IMR-90 (cell line): ENCODE results near the gene PIWIL4. TPM values are rescaled to one million over a fixed set of nuclear protein-coding genes. Genes with fewer than 3 reads are reported as not detected.
"Not testable (repeated sequence)": the region's sequence is repeated elsewhere in the genome, so short reads cannot be mapped to it uniquely, and the experiment has no call there.

ENCODE experiments used
- ATAC-seq: fragments of 200-7000 bp; cut with Tn5 transposase; 2 replicates; pipeline ENCODE4 v1.9.1; 2020; ENCODE audit warnings: low read depth, mild to moderate bottlenecking, moderate library complexity
- BruUV-seq: library from RNA; stranded (reverse); fragments of 400-500 nt; replicated peaks from 2 replicates; lab custom pipeline; 2021; lab: Mats Ljungman, UMichigan
- CTCF ChIA-PET: fragments of 300-600 bp; formaldehyde crosslinking; extraction: SDS; loops from one replicate; lab custom pipeline; 2021; ENCODE audit warnings: antibody characterized with exemption; lab: Yijun Ruan, JAX
- POLR2A ChIA-PET: fragments of 300-600 bp; sonication (Branson Sonifier 250); formaldehyde crosslinking; loops from one replicate; lab custom pipeline; 2022; ENCODE audit warnings: antibody characterized with exemption; ENCODE audit not compliant: unreplicated experiment; lab: Charles Lee
- DNase-seq: peaks from one replicate; pipeline ENCODE4 v3.0.0; 2013
- H2AFZ ChIP-seq: replicated peaks from 2 replicates; pipeline ENCODE3; 2013; ENCODE audit warnings: low read length, mild to moderate bottlenecking; ENCODE audit not compliant: poor library complexity
- H2AK5ac ChIP-seq: 2 replicates; pipeline ENCODE4 v1.6.1; 2013; ENCODE audit warnings: low read depth, low read length, inconsistent platforms
- H2AK9ac ChIP-seq: replicated peaks from 2 replicates; pipeline ENCODE3; 2013; ENCODE audit warnings: mild to moderate bottlenecking, low read depth, low read length, moderate library complexity; ENCODE audit not compliant: poor library complexity
- H2BK120ac ChIP-seq: 2 replicates; pipeline ENCODE4 v1.6.1; 2013; ENCODE audit warnings: low read depth, low read length, inconsistent platforms
- H2BK15ac ChIP-seq: 3 replicates; pipeline ENCODE4 v1.6.1; 2013; ENCODE audit warnings: low read depth, low read length, inconsistent platforms
- H2BK20ac ChIP-seq: 2 replicates; pipeline ENCODE4 v1.6.1; 2013; ENCODE audit warnings: low read depth, mild to moderate bottlenecking, inconsistent platforms, low read length, moderate library complexity
- H2BK5ac ChIP-seq: 2 replicates; pipeline ENCODE4 v1.6.1; 2013; ENCODE audit warnings: mild to moderate bottlenecking, low read depth, low read length, inconsistent platforms; ENCODE audit not compliant: poor library complexity, severe bottlenecking
- H3K14ac ChIP-seq: replicated peaks from 2 replicates; pipeline ENCODE4 v1.6.1; 2013; ENCODE audit warnings: low read depth, low read length, inconsistent platforms
- H3K18ac ChIP-seq: 2 replicates; pipeline ENCODE4 v1.6.1; 2013; ENCODE audit warnings: low read depth, low read length, control low read depth
- H3K23ac ChIP-seq: 2 replicates; pipeline ENCODE4 v1.6.1; 2013; ENCODE audit warnings: low read depth, low read length, inconsistent platforms
- H3K27ac ChIP-seq: 2 replicates; pipeline ENCODE4 v1.5.1; 2013; ENCODE audit warnings: mild to moderate bottlenecking, control low read depth, low read length; ENCODE audit not compliant: insufficient read depth
- H3K27me3 ChIP-seq: 2 replicates; pipeline ENCODE4 v1.6.1; 2013; ENCODE audit warnings: low read length; ENCODE audit not compliant: control insufficient read depth, insufficient read depth
- H3K36me3 ChIP-seq: 2 replicates; pipeline ENCODE4 v1.6.1; 2013; ENCODE audit warnings: low read length, mixed read lengths; ENCODE audit not compliant: control insufficient read depth, insufficient read depth
- H3K4ac ChIP-seq: 2 replicates; pipeline ENCODE4 v1.6.1; 2013; ENCODE audit warnings: low read depth, low read length, inconsistent platforms
- H3K4me1 ChIP-seq: 2 replicates; pipeline ENCODE4 v1.6.1; 2013; ENCODE audit warnings: low read length, mixed read lengths; ENCODE audit not compliant: control insufficient read depth, insufficient read depth
- H3K4me2 ChIP-seq: 2 replicates; pipeline ENCODE4 v1.6.1; 2013; ENCODE audit warnings: low read depth, mild to moderate bottlenecking, control low read depth, low read length, moderate library complexity
- H3K4me3 ChIP-seq: 2 replicates; pipeline ENCODE4 v1.5.1; 2013; ENCODE audit warnings: low read depth, mild to moderate bottlenecking, control low read depth, low read length, moderate library complexity; ENCODE audit not compliant: insufficient read depth
- H3K56ac ChIP-seq: 2 replicates; pipeline ENCODE4 v1.6.1; 2013; ENCODE audit warnings: low read length, inconsistent platforms; ENCODE audit not compliant: insufficient read depth; ENCODE audit errors: extremely low read depth
- H3K79me1 ChIP-seq, 2 experiments: 2 replicates each; pipeline ENCODE4 v1.6.1; 2013; ENCODE audit warnings: low read length in 2 of 2, inconsistent platforms in 1 of 2, low read depth in 1 of 2
- H3K9ac ChIP-seq: 2 replicates; pipeline ENCODE4 v1.6.1; 2013; ENCODE audit warnings: low read depth, low read length, control low read depth
- H3K9me1 ChIP-seq: 2 replicates; pipeline ENCODE4 v1.6.1; 2013; ENCODE audit warnings: low read length, inconsistent platforms; ENCODE audit not compliant: insufficient read depth
- H3K9me3 ChIP-seq: 2 replicates; pipeline ENCODE4 v1.6.1; 2013; ENCODE audit warnings: low read length; ENCODE audit not compliant: control insufficient read depth, insufficient read depth
- H4K20me1 ChIP-seq: 2 replicates; pipeline ENCODE4 v1.6.1; 2013; ENCODE audit warnings: low read length, inconsistent platforms; ENCODE audit not compliant: insufficient read depth
- H4K5ac ChIP-seq: 2 replicates; pipeline ENCODE4 v1.6.1; 2013; ENCODE audit warnings: mild to moderate bottlenecking, low read depth, low read length, control low read depth
- H4K8ac ChIP-seq, 2 experiments: 2 replicates each; pipeline ENCODE4 v1.6.1; 2013; ENCODE audit warnings: low read depth in 2 of 2, low read length in 2 of 2, control low read depth in 1 of 2, inconsistent platforms in 1 of 2
- H4K91ac ChIP-seq: 2 replicates; pipeline ENCODE4 v1.6.1; 2013; ENCODE audit warnings: low read depth, low read length, inconsistent platforms; ENCODE audit not compliant: insufficient read depth
- WGBS, 2 experiments: methylation state at CpG; one replicate each; pipeline versions ENCODE4 v1.1.5 to v1.1.7; 2013; ENCODE audit warnings: missing lambda C conversion rate in 2 of 2; ENCODE audit not compliant: insufficient read length in 1 of 2; ENCODE audit errors: extremely low coverage in 2 of 2; 5-methylcytosine and 5-hydroxymethylcytosine counted together
- dilution Hi-C: fragments of 300-500 bp; cut with HindIII; formaldehyde crosslinking; loops from one replicate; pipeline ENCODE4 v1.14.3; 2018; ENCODE audit warnings: low sequenced_read_pairs; ENCODE audit not compliant: unreplicated experiment
- in situ Hi-C: fragments of 300-500 bp; cut with MboI; formaldehyde crosslinking; loops from 3 replicates; pipeline ENCODE4 v1.14.3; 2019; ENCODE audit warnings: low sequenced_read_pairs, inconsistent platforms, mixed read lengths
- intact Hi-C: fragments of 100-400 bp; cut with micrococcal nuclease; formaldehyde crosslinking; loops from 2 replicates; pipeline ENCODE4 v1.10.0; 2022
- polyA plus RNA-seq, 3 experiments: library from polyadenylated mRNA; depleted of rRNA; stranded (reverse); fragments of >200 nt; gene quantifications; 2 replicates each; pipeline ENCODE4 v1.2.3, GENCODE V29; 2012; ENCODE audit warnings: low replicate concordance in 1 of 3
- total RNA-seq: library from RNA; depleted of rRNA; stranded (reverse); fragments of >200 nt; gene quantifications from 2 replicates; pipeline ENCODE4 v1.2.3, GENCODE V29; 2012

The PIWIL4 gene
- total and polyA plus RNA-seq, 2 of the 4 experiments (the other 2 are of a cell fraction), result 0.72 to 1.3 TPM

DNA sequence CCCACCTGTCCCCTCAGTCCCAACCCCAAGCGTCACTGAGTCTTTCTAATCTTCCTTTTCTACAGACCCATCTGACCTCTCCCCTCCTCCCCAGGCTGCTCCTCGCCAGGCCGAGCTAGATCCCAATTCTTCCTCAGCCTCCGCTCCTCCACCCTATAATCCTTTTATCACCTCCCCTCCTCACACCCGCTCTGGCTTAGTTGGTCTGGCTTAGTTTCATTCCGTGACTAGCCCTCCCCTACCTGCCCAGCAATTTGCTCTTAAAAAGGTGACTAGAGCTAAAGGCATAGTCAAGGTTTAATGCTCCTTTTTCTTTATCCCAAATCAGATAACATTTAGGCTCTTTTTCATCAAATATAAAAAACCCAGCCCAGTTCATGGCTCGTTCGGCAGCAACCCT is 76.0 kb downstream of the PIWIL4 start:
- H3K79me1 ChIP-seq, H4K20me1 ChIP-seq, in situ Hi-C loops, H3K9me1 ChIP-seq, H4K5ac ChIP-seq, CTCF ChIA-PET, H3K14ac ChIP-seq, intact Hi-C loops, H3K36me3 ChIP-seq, DNase-seq, POLR2A ChIA-PET, H2BK20ac ChIP-seq, dilution Hi-C loops, H3K9ac ChIP-seq, H2AK9ac ChIP-seq, H2AFZ ChIP-seq, H3K27me3 ChIP-seq, H3K4ac ChIP-seq, H3K4me2 ChIP-seq, H4K8ac ChIP-seq, H2AK5ac ChIP-seq, H2BK5ac ChIP-seq, ATAC-seq, H2BK15ac ChIP-seq, H3K18ac ChIP-seq, H3K4me1 ChIP-seq, H3K56ac ChIP-seq, H2BK120ac ChIP-seq, H3K4me3 ChIP-seq, H3K27ac ChIP-seq, H3K9me3 ChIP-seq, H3K23ac ChIP-seq, H4K91ac ChIP-seq, BruUV-seq: not testable (repeated sequence)
- WGBS, 2 experiments, result 50% methylated on average over 2 of the region's 8 CpGs; no CpG with 5 or more reads in 1 of the 2 experiments
